IPS-20b (cell line): ENCODE measurements around the gene PPP2R3B.

Source experiments
- H3K27ac ChIP-seq: one replicate; pipeline ENCODE4 v1.5.1; 2013; ENCODE audit warnings: low read length
- H3K27me3 ChIP-seq: 2 replicates; pipeline ENCODE4 v1.6.1; 2013; ENCODE audit warnings: mild to moderate bottlenecking, low read length, inconsistent platforms; ENCODE audit not compliant: insufficient read depth
- H3K36me3 ChIP-seq: 2 replicates; pipeline ENCODE4 v1.6.1; 2013; ENCODE audit warnings: low read depth, mild to moderate bottlenecking, inconsistent platforms, low read length, moderate library complexity; ENCODE audit not compliant: insufficient read depth
- H3K4me1 ChIP-seq: 2 replicates; pipeline ENCODE4 v1.6.1; 2013; ENCODE audit warnings: mild to moderate bottlenecking, control low read depth, inconsistent platforms, low read length, moderate library complexity; ENCODE audit not compliant: insufficient read depth
- H3K4me3 ChIP-seq: 2 replicates; pipeline ENCODE4 v1.5.1; 2013; ENCODE audit warnings: mild to moderate bottlenecking, low read length, inconsistent platforms
- H3K9ac ChIP-seq: 2 replicates; pipeline ENCODE4 v1.6.1; 2013; ENCODE audit warnings: low read depth, mild to moderate bottlenecking, inconsistent platforms, low read length, moderate library complexity
- H3K9me3 ChIP-seq: 2 replicates; pipeline ENCODE4 v1.6.1; 2013; ENCODE audit warnings: mild to moderate bottlenecking, low read depth, low read length, inconsistent platforms; ENCODE audit not compliant: insufficient read depth

PPP2R3B gene

GRCh38 chrX:317424-318067 is 69.2 kb downstream of the PPP2R3B start:
- Histone ChIP-seq H3K4me3 (peak overlapping the region; percentile 75; the same call in 1 of the 2 replicates), H3K9ac (no peak overlapping the region), H3K4me1 (peaks cover 6% of the 10 kb centered on the region), H3K27ac (no peak overlapping the region), H3K27me3 (peaks cover 12% of the 10 kb centered on the region; the same call in 1 of the 2 replicates), H3K9me3 (no peaks in the 10 kb centered on the region), H3K36me3 (peaks cover 30% of the 10 kb centered on the region)

GRCh38 chrX:316351-317325 is 70.1 kb downstream of the PPP2R3B start:
- H3K27me3 ChIP-seq: peaks cover 12% of the 10 kb centered on the region; the same call in 1 of the 2 replicates
- no peak overlapping the region; the same call in 1 of the 2 replicates for H3K4me3 ChIP-seq
- H3K27ac ChIP-seq: no peak overlapping the region
- peaks cover 39% of the 10 kb centered on the region for H3K36me3 ChIP-seq
- H3K9me3 ChIP-seq: no peaks in the 10 kb centered on the region
- H3K9ac ChIP-seq: no peak overlapping the region
- H3K4me1 ChIP-seq: peaks cover 6% of the 10 kb centered on the region

DNA sequence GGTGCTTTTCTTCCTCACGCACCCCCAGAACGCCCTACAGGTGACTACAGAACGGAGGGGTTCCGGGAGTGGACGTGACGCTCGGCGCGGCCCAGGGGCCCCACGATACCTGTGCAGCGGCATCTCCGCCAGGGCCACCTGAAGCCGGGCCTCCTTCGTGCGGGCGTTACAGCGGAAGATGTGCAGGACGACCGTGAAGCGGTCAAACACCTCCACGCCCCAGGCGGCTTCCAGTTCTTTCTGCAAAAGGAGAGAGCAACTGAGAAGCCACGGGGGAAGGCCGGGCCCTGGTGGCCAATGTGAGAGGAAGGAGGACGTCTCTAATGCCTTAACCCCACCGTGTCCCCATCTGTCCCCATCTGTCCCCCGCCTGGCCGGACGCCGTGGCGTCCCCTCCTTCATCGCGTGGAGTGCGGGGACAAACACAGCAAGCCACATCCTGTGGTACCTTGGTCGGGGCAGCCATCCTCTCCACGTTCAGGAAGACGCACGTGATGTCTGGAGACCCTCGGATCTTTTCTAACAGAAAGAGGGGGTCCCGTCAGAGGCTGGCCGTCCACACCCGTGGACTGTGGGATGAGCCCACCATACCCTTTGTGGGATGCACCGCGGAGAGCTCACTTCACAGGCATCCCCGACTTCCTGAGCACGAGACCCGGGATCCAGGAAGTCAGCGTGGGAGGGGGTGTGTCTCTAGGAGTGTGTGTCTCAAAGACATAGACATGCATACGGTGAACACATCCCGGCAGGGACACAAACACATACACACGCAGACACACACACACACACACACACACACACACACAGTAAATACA is 71.7 kb downstream of the PPP2R3B start:
- peaks cover 2% of the 10 kb centered on the region; the same call in 1 of the 2 replicates for H3K27me3 ChIP-seq
- H3K9ac ChIP-seq: no peak overlapping the region
- H3K9me3 ChIP-seq: no peaks in the 10 kb centered on the region
- no peak overlapping the region for H3K4me3 ChIP-seq
- H3K4me1 ChIP-seq: no peaks in the 10 kb centered on the region
- no peak overlapping the region for H3K27ac ChIP-seq
- peaks cover 47% of the 10 kb centered on the region for H3K36me3 ChIP-seq

GRCh38 chrX:314049-314448 is 72.7 kb downstream of the PPP2R3B start:
- Histone ChIP-seq H3K27ac (no peak overlapping the region), H3K9ac (no peak overlapping the region), H3K4me3 (no peak overlapping the region), H3K4me1 (no peaks in the 10 kb centered on the region), H3K36me3 (peaks cover 52% of the 10 kb centered on the region), H3K27me3 (no peaks in the 10 kb centered on the region), H3K9me3 (no peaks in the 10 kb centered on the region)

GRCh38 chrX:313546-313945 is 73.2 kb downstream of the PPP2R3B start:
- Histone ChIP-seq H3K4me3 (no peak overlapping the region), H3K9ac (no peak overlapping the region), H3K27me3 (no peaks in the 10 kb centered on the region), H3K4me1 (no peaks in the 10 kb centered on the region), H3K27ac (no peak overlapping the region), H3K9me3 (no peaks in the 10 kb centered on the region), H3K36me3 (peaks cover 55% of the 10 kb centered on the region)

- H3K4me3 ChIP-seq: no peak overlapping the region
- no peak overlapping the region for H3K27ac ChIP-seq
- no peaks in the 10 kb centered on the region for H3K27me3 ChIP-seq
- no peaks in the 10 kb centered on the region for H3K4me1 ChIP-seq
- H3K9me3 ChIP-seq: no peaks in the 10 kb centered on the region
- no peak overlapping the region for H3K9ac ChIP-seq
- peaks cover 62% of the 10 kb centered on the region for H3K36me3 ChIP-seq
Measured at GRCh38 chrX:312621-313331, 73.9 kb downstream of the PPP2R3B start.

DNA sequence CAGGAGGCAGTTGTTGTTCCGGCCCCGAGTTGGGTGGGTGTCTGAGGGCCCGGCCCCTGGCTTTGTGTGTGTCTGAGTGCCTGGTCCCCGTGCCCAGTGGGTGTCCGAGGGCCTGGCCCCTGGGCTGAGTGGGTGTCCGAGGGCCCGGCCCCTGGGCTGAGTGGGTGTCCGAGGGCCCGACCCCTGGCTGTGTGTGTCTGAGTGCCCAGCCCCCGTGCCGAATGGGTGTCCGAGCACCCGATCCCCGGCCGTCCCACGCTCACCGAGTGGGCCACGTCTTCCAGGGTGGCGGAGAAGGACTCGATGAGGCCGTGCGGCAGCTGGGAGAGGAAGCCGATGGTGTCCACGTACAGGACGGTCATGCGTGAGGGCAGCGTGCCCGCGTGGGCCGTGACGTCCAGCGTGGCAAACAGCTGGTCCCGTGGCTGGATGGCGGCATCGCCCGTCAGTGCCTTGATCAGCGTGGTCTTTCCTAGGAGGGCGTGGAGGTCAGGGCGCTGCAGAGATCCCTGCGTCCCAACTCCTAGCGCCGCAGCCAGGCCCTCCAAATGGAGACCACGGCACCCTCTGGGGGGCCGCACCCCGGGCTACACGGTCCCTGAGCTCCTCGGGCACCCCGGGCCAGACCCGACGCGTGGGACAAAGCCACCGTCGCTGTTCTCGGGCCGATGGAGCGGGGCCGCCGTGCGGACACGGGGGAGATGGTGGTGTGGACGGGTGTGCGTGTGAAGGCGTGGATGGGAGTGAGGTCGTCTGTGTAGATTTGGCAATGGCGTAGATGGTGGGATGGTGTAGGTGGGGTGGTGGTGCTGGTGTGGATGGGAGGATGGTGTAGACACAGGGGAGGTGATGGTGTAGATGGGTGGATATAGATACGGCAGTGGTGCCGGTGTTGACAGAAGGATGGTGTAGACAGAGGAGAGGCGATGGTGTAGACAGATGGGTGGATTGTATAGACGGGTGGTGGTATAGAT is 75.3 kb downstream of the PPP2R3B start:
- Histone ChIP-seq H3K4me1 (no peaks in the 10 kb centered on the region), H3K36me3 (peaks cover 70% of the 10 kb centered on the region)

DNA sequence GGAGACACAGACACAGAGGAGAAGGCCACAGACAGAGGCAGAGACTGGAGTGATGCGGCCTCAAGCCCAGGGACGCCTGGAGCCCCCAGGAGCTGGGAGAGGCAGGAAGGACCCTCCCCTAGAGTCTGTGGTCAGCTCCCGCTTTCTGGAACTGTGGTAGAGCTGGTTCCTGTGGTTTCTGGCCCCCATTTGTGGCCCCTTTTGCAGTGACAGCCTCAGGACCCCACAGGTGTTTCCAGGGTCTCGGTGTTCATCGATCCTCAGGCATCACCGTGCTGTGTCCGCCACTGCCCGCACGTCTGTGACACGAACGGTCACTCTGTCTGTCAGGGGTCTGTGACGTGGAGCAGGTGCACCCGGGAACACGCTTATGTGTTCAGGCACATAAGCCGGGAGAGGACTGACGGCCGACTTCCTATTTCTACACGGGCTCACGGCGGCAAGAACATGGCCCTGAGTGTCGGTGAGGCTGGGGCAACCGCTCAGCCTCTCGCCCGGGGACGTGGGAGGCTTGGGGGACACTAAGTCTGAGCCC is 76.0 kb downstream of the PPP2R3B start:
- H3K27ac ChIP-seq: no peak overlapping the region
- H3K27me3 ChIP-seq: no peaks in the 10 kb centered on the region
- no peaks in the 10 kb centered on the region for H3K4me1 ChIP-seq
- H3K4me3 ChIP-seq: no peak overlapping the region
- H3K9ac ChIP-seq: no peak overlapping the region
- peaks cover 73% of the 10 kb centered on the region for H3K36me3 ChIP-seq
- H3K9me3 ChIP-seq: no peaks in the 10 kb centered on the region

More for the DNA sequence above, 75.3 kb downstream of the PPP2R3B start:
- Histone ChIP-seq H3K4me3 (no peak overlapping the region), H3K27ac (no peak overlapping the region), H3K9me3 (no peaks in the 10 kb centered on the region), H3K9ac (no peak overlapping the region), H3K27me3 (no peaks in the 10 kb centered on the region)

DNA sequence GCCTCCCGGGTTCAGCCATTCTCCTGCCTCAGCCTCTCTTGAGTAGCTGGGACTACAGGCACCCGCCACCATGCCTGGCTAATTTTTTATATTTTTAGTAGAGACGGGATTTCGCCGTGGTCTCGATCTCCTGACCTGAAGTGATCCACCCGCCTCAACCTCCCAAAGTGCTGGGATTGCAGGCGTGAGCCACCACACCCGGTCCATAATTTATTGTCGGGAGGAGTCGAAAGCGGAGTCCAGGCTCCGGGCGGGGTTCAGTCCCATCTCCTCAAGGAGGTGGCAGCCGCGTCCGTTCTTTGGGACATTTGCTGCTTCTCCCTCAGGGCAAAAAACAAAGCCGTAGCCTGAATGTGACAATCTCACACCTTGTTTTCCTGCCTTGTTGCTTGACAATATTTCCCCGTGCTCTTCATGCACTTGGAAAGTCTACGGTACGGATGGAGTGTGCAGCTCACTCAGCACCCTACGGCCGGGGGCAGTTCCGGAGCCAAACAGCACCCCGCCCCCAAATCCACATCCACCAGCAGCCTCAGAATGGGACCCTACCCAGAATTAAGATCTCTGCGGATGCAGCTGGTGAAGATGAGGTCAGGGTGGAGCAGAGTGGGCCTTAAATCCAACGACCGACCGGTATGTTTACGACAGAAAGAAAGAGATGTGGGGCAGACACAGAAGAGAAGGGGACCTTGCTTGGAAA is 77.7 kb downstream of the PPP2R3B start:
- no peaks in the 10 kb centered on the region for H3K9me3 ChIP-seq
- peaks cover 74% of the 10 kb centered on the region for H3K36me3 ChIP-seq
- no peak overlapping the region for H3K27ac ChIP-seq
- H3K4me3 ChIP-seq: no peak overlapping the region
- H3K27me3 ChIP-seq: no peaks in the 10 kb centered on the region
- no peaks in the 10 kb centered on the region for H3K4me1 ChIP-seq
- no peak overlapping the region for H3K9ac ChIP-seq
